ENCODE results near the gene C7.
"Not testable (repeated sequence)": the region's sequence is repeated elsewhere in the genome, so short reads cannot be mapped to it uniquely, and the experiment has no call there.

C7 gene

GRCh38 chr5:40991981-40992559 is 82.8 kb downstream of the C7 start:
- no peak for DNase-seq

GRCh38 chr5:40995801-40996586 is 86.7 kb downstream of the C7 start:
- DNase-seq = no peak

GRCh38 chr5:40999142-40999541 is 89.8 kb downstream of the C7 start:
- no peak for DNase-seq

GRCh38 chr5:40999966-41000365 is 90.7 kb downstream of the C7 start:
- DNase-seq = no peak

GRCh38 chr5:41003670-41004376 is 94.5 kb downstream of the C7 start:
- no peak for DNase-seq

GRCh38 chr5:41004931-41005330 is 95.6 kb downstream of the C7 start:
- no peak for DNase-seq

GRCh38 chr5:41009232-41009631 is 99.9 kb downstream of the C7 start:
- DNase-seq = no peak

GRCh38 chr5:41010572-41010971 is 101.3 kb downstream of the C7 start:
- no peak for DNase-seq

- DNase-seq = no peak
These were observed 103.0 kb downstream of the C7 start for GRCh38 chr5:41012318-41012717.

GRCh38 chr5:41022600-41022999 is 113.3 kb downstream of the C7 start:
- not testable (repeated sequence) for DNase-seq

Data from CD4-positive, alpha-beta T cell treated with Interleukin-10 for 1 hour (primary cell).